Left colon (tissue), 2 donors: ENCODE measurements around the gene FIP1L1. TPM values are rescaled to one million over a fixed set of nuclear protein-coding genes. Genes with fewer than 3 reads are reported as not detected.
A peak's percentile ranks its signal among the peaks of the same experiment; 100 is the strongest.

Experiments used
- ATAC-seq: fragments of 200-7000 bp; cut with Tn5 transposase; one replicate; pipeline ENCODE4 v1.9.1; 2020; ENCODE audit warnings: mild to moderate bottlenecking, moderate library complexity
- DNase-seq, 2 donors: peaks; one replicate each; pipeline ENCODE4 v3.0.0-alpha.2; 2020
- intact Hi-C, 2 donors: fragments of 100-400 bp; cut with DNase I in 1 of 2; cut with micrococcal nuclease in 1 of 2; formaldehyde crosslinking; loops; one replicate each; pipeline versions ENCODE4 v1.11.2 to v1.14.0; 2022; cut with DNase I, micrococcal nuclease
- total RNA-seq, 2 donors: library from RNA; stranded (reverse); fragmentation: NEBNext Ultra II Directional; extraction: Animal tissue kit (Norgen Biotek cat#: 25700); gene quantifications; one replicate each; pipeline ENCODE4 v1.2.1, GENCODE V29; 2021
- donor health status: DM: no; HTN: no; CAD: no.
- donor health status: DM: yes; HTN: yes; CAD: no.

The FIP1L1 gene
- total RNA-seq, 2 donors from 2014 or later = 38.7 to 44.7 TPM

GRCh38 chr4:53490161-53490956, 112.9 kb downstream of the FIP1L1 start:
- ATAC-seq (no peak), DNase-seq (no peak)
- intact Hi-C loops = no loop called here

GRCh38 chr4:53490965-53491622, 113.7 kb downstream of the FIP1L1 start:
- intact Hi-C loops = no loop called here
- ATAC-seq (peak; percentile 62), DNase-seq (peak in 1 of 2 donors; percentile 21)

GRCh38 chr4:53494851-53495250, 117.4 kb downstream of the FIP1L1 start:
- DNase-seq (no peak), ATAC-seq (no peak)
- intact Hi-C loops = no loop called here

- intact Hi-C loops = no loop called here
- DNase-seq (peak in 1 of 2 donors; percentile 6), ATAC-seq (no peak)
These were observed 120.2 kb downstream of the FIP1L1 start for GRCh38 chr4:53497487-53498244.

DNA sequence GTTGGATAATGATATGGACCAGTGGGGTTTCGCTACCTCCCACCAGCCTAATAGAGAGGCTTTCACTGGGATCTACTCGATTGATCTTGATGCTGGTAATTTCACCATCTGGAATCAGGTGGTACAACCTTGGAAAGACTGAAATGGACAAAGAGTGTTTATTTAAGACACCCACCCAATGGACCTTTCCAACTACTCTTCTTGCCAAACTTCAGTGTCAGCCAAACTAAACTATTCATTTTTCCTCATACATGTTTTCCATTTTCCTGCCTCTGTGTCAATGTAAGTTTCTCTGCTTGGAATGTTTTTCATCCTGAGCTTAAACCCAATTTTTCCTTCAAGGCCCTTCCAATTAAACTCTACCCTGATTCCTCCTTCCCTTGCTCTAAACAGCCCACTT, 121.3 kb downstream of the FIP1L1 start:
- DNase-seq (no peak), ATAC-seq (no peak)
- intact Hi-C loops = no loop called here

DNA sequence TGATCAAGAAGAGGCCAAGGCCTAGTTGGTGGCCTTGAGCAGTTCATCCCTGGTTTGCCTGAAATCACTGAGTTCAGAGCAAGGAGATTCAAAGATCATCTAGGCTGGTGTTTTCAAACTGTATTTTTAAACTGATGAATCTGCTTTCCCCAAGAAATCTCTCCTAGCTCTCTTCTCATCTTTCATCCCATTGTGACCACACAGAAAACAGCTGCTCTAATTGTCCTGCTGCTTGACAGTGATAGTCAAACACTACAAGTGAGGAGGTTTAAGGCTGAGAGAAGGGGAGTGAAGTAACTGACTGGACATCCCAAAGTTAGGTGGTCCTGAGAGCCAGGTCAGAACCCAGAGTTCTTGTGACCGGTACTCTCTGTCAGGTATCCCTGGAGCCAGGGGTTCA, 122.3 kb downstream of the FIP1L1 start:
- no peak for DNase-seq
- intact Hi-C loops = no loop called here
- ATAC-seq = no peak

- no peak for DNase-seq
- no peak for ATAC-seq
- intact Hi-C loops = no loop called here
These were observed 123.1 kb downstream of the FIP1L1 start for GRCh38 chr4:53500546-53500945.

DNA sequence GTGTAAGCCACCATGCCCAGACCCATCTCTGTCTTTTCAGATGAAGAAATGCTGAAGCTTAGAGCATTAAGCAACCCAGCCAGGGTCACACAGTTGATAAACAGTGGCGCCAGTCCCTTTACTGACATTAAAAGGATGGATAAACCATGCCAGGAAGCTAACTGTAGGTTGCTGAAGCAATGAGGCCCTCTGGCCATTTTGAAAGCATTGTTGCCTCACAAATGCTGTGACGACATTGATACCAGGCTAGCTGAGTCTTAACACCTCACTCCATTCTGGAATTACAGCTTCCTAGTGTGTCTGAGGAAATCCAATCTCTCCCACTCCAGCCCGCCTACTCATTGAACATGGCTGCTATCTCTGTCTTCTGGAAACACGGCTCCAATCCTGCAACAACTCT, 124.1 kb downstream of the FIP1L1 start:
- DNase-seq = no peak
- ATAC-seq = no peak
- intact Hi-C loops = no loop called here

DNA sequence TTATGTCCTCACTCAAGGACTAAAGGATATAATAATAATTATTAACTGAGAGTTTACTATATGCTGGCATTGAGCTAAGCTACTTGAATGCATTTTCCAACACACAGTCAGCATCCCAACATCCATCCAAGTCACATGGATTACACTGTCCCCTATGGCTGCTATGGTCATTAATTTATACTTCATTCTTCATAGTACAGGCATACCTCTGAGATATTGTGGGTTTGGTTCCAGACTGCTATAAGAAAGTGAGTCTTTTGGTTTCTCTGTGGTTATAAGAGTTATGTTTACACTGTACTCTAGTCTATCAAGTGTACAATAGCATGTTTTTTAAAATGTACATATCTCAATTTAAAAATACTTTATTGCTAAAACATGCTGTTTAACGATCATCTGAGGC, 124.7 kb downstream of the FIP1L1 start:
- no peak for ATAC-seq
- intact Hi-C loops = no loop called here
- DNase-seq = no peak

DNA sequence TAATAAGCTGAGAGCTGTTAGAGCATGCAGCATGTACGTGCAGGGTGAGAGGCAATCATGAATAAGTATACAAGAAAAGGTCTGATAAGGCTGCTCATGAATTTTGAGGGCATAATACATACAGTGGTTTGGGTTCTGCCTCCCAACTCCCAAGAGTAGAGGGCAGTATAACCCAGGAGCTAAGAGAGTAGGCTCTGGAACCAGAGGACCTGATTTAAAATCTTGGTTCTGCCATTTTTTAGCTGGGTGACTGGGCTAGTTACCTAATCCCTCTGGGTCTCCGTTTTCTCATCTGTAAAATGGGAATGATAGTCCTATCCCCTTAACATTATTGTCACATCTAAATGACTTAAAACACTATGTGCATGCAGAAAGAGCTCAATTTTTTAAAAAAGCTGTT, 128.5 kb downstream of the FIP1L1 start:
- DNase-seq (no peak), ATAC-seq (no peak)
- intact Hi-C loops = no loop called here

- DNase-seq (no peak), ATAC-seq (no peak)
- intact Hi-C loops = no loop called here
These were observed 129.6 kb downstream of the FIP1L1 start for GRCh38 chr4:53507058-53507457.

- ATAC-seq (no peak), DNase-seq (no peak)
- intact Hi-C loops = no loop called here
These were observed 130.3 kb downstream of the FIP1L1 start for GRCh38 chr4:53507671-53508286.

GRCh38 chr4:53508446-53508845, 131.0 kb downstream of the FIP1L1 start:
- DNase-seq (no peak), ATAC-seq (no peak)
- intact Hi-C loops = no loop called here

- DNase-seq (no peak), ATAC-seq (no peak)
- intact Hi-C loops = no loop called here
These were observed 132.9 kb downstream of the FIP1L1 start for GRCh38 chr4:53510321-53510720.

Other genes with a start within 250 kb of the FIP1L1 start
- gene SCFD2, start 11.6 kb upstream of the FIP1L1 start, total RNA-seq = 10 to 100 TPM; 11.1 to 15.8 TPM
- 10 to 100 TPM; 17.5 to 18.4 TPM for gene LNX1, start 213.8 kb downstream of the FIP1L1 start, total RNA-seq